Mucosa of stomach (tissue), 1 donor: ENCODE results near the gene RPA1.
"Not testable (repeated sequence)": the region's sequence is repeated elsewhere in the genome, so short reads cannot be mapped to it uniquely, and the experiment has no call there.

ENCODE experiments used
- H3K27me3 ChIP-seq: one replicate; pipeline ENCODE4 v1.7.0; 2013; ENCODE audit warnings: mild to moderate bottlenecking, low read length; ENCODE audit not compliant: control insufficient read depth, insufficient read depth
- H3K36me3 ChIP-seq: one replicate; pipeline ENCODE4 v1.7.0; 2013; ENCODE audit warnings: low read length; ENCODE audit not compliant: control insufficient read depth, insufficient read depth
- H3K4me1 ChIP-seq: one replicate; pipeline ENCODE4 v1.7.0; 2013; ENCODE audit warnings: mild to moderate bottlenecking, low read length; ENCODE audit not compliant: control insufficient read depth, insufficient read depth
- H3K4me3 ChIP-seq: one replicate; pipeline ENCODE4 v1.7.0; 2013; ENCODE audit warnings: low read length
- H3K9ac ChIP-seq: one replicate; pipeline ENCODE4 v1.7.0; 2013; ENCODE audit warnings: mild to moderate bottlenecking, low read length, moderate library complexity
- H3K9me3 ChIP-seq: one replicate; pipeline ENCODE4 v1.7.0; 2013; ENCODE audit warnings: mild to moderate bottlenecking, low read length, moderate library complexity; ENCODE audit not compliant: control insufficient read depth
- donor health status: Pancreatic carcinoma.

The RPA1 gene

GRCh38 chr17:1797323-1797722 is 32.5 kb upstream of the RPA1 start:
- Histone ChIP-seq H3K27me3 (no peaks in the 10 kb centered on the region), H3K36me3 (no peaks in the 10 kb centered on the region), H3K9me3 (no peaks in the 10 kb centered on the region), H3K4me1 (no peaks in the 10 kb centered on the region), H3K9ac (no peak overlapping the region), H3K4me3 (no peak overlapping the region)

GRCh38 chr17:1797846-1798245 is 32.0 kb upstream of the RPA1 start:
- not testable (repeated sequence) for H3K36me3 ChIP-seq, H3K9ac ChIP-seq, H3K27me3 ChIP-seq, H3K4me3 ChIP-seq, H3K9me3 ChIP-seq, H3K4me1 ChIP-seq

- Histone ChIP-seq H3K9ac (no peak overlapping the region), H3K36me3 (no peaks in the 10 kb centered on the region), H3K4me3 (no peak overlapping the region), H3K4me1 (no peaks in the 10 kb centered on the region), H3K27me3 (no peaks in the 10 kb centered on the region), H3K9me3 (no peaks in the 10 kb centered on the region)
These were observed 29.6 kb upstream of the RPA1 start for GRCh38 chr17:1800240-1800639.

GRCh38 chr17:1800712-1801111 is 29.1 kb upstream of the RPA1 start:
- H3K27me3 ChIP-seq = no peaks in the 10 kb centered on the region
- H3K36me3 ChIP-seq = no peaks in the 10 kb centered on the region
- no peaks in the 10 kb centered on the region for H3K4me1 ChIP-seq
- no peak overlapping the region for H3K9ac ChIP-seq
- no peaks in the 10 kb centered on the region for H3K9me3 ChIP-seq
- no peak overlapping the region for H3K4me3 ChIP-seq

- H3K36me3 ChIP-seq = no peaks in the 10 kb centered on the region
- no peaks in the 10 kb centered on the region for H3K27me3 ChIP-seq
- H3K4me3 ChIP-seq = no peak overlapping the region
- no peaks in the 10 kb centered on the region for H3K9me3 ChIP-seq
- H3K4me1 ChIP-seq = no peaks in the 10 kb centered on the region
- no peak overlapping the region for H3K9ac ChIP-seq
These were observed 27.4 kb upstream of the RPA1 start for GRCh38 chr17:1802429-1802828.

GRCh38 chr17:1803280-1803679 is 26.5 kb upstream of the RPA1 start:
- Histone ChIP-seq H3K27me3 (no peaks in the 10 kb centered on the region), H3K9ac (no peak overlapping the region), H3K9me3 (no peaks in the 10 kb centered on the region), H3K36me3 (no peaks in the 10 kb centered on the region), H3K4me1 (no peaks in the 10 kb centered on the region), H3K4me3 (no peak overlapping the region)

- Histone ChIP-seq H3K27me3 (no peaks in the 10 kb centered on the region), H3K4me1 (no peaks in the 10 kb centered on the region), H3K36me3 (no peaks in the 10 kb centered on the region), H3K9ac (no peak overlapping the region), H3K4me3 (no peak overlapping the region), H3K9me3 (no peaks in the 10 kb centered on the region)
These were observed 21.9 kb upstream of the RPA1 start for GRCh38 chr17:1807890-1808289.

GRCh38 chr17:1808644-1809043 is 21.2 kb upstream of the RPA1 start:
- Histone ChIP-seq H3K36me3 (no peaks in the 10 kb centered on the region), H3K4me1 (no peaks in the 10 kb centered on the region), H3K9ac (peak overlapping the region; percentile 34), H3K27me3 (no peaks in the 10 kb centered on the region), H3K4me3 (no peak overlapping the region), H3K9me3 (no peaks in the 10 kb centered on the region)

GRCh38 chr17:1809815-1810214 is 20.0 kb upstream of the RPA1 start:
- not testable (repeated sequence) for H3K9me3 ChIP-seq, H3K27me3 ChIP-seq, H3K36me3 ChIP-seq, H3K4me3 ChIP-seq, H3K4me1 ChIP-seq, H3K9ac ChIP-seq

- Histone ChIP-seq H3K36me3 (no peaks in the 10 kb centered on the region), H3K4me1 (no peaks in the 10 kb centered on the region), H3K27me3 (no peaks in the 10 kb centered on the region), H3K4me3 (no peak overlapping the region), H3K9me3 (no peaks in the 10 kb centered on the region), H3K9ac (no peak overlapping the region)
These were observed 19.2 kb upstream of the RPA1 start for GRCh38 chr17:1810450-1811103.

GRCh38 chr17:1813088-1813487 is 16.7 kb upstream of the RPA1 start:
- no peak overlapping the region for H3K4me3 ChIP-seq
- H3K4me1 ChIP-seq = no peaks in the 10 kb centered on the region
- H3K36me3 ChIP-seq = no peaks in the 10 kb centered on the region
- no peaks in the 10 kb centered on the region for H3K9me3 ChIP-seq
- H3K9ac ChIP-seq = no peak overlapping the region
- no peaks in the 10 kb centered on the region for H3K27me3 ChIP-seq

- Histone ChIP-seq H3K4me3 (no peak overlapping the region), H3K9ac (no peak overlapping the region), H3K36me3 (no peaks in the 10 kb centered on the region), H3K9me3 (no peaks in the 10 kb centered on the region), H3K4me1 (peaks cover 8% of the 10 kb centered on the region), H3K27me3 (no peaks in the 10 kb centered on the region)
These were observed 9.1 kb upstream of the RPA1 start for GRCh38 chr17:1820528-1821252.
